Adrenal gland (tissue), 12 donors: ENCODE data around the gene SORCS3. TPM values are rescaled to one million over a fixed set of nuclear protein-coding genes. Genes with fewer than 3 reads are reported as not detected.

Experiments used
- DNase-seq, 7 donors: peaks; one replicate each; pipeline ENCODE4 v3.0.0-alpha.2; 2019 to 2020
- H3K27ac ChIP-seq, 5 donors: fragments of 200-600 bp; sonication (generic) in 4 of 5; 1 replicate in 3 of 5; 2 replicates in 2 of 5; pipeline versions ENCODE4 v1.5.1 to v1.8.0; 2016 to 2020; ENCODE audit warnings: mild to moderate bottlenecking in 1 of 5
- H3K27me3 ChIP-seq: fragments of 200-600 bp; 2 replicates; pipeline ENCODE4 v1.8.0; 2021
- H3K36me3 ChIP-seq, 2 donors: fragments of 200-600 bp; replicated peaks in 1 of 2; 1 replicate in 1 of 2; 2 replicates in 1 of 2; pipeline versions ENCODE4 v1.5.1 to v1.8.0; 2018 to 2022
- H3K4me1 ChIP-seq, 2 donors: fragments of 200-600 bp; replicated peaks in 1 of 2; 1 replicate in 1 of 2; 2 replicates in 1 of 2; pipeline versions ENCODE4 v1.5.1 to v1.8.0; 2018 to 2021
- H3K4me3 ChIP-seq, 4 donors: fragments of 200-600 bp; sonication (generic) in 3 of 4; one replicate each; pipeline ENCODE4 v1.5.1; 2016 to 2018
- H3K9me3 ChIP-seq, 3 donors: fragments of 200-600 bp; sonication (generic) in 1 of 3; replicated peaks in 1 of 3; 1 replicate in 2 of 3; 2 replicates in 1 of 3; pipeline versions ENCODE4 v1.5.1 to v1.8.0; 2016 to 2021
- CTCF ChIP-seq, 6 experiments: fragments of 450-650 bp in 4 of 6; fragments of 200-600 bp in 2 of 6; sonication (generic) in 1 of 6; IDR thresholded peaks; 1 replicate in 5 of 6; 2 replicates in 1 of 6; pipeline versions ENCODE4 v1.5.1 to v1.8.0; 2016 to 2021; ENCODE audit warnings: antibody characterized with exemption in 6 of 6, mild to moderate bottlenecking in 2 of 6, moderate library complexity in 1 of 6
- POLR2A ChIP-seq, 2 donors: fragments of 450-650 bp; IDR thresholded peaks; one replicate each; pipeline ENCODE4 v1.6.1; 2017; ENCODE audit warnings: antibody characterized with exemption in 2 of 2, mild to moderate bottlenecking in 2 of 2, moderate library complexity in 1 of 2
- WGBS, 4 donors: extraction: QIAGEN DNeasy Blood & Tissue Kit in 2 of 4; methylation state at CpG; one replicate each; pipeline versions ENCODE4 v1.1.5 to v1.1.7; 2013 to 2017; 5-methylcytosine and 5-hydroxymethylcytosine counted together
- intact Hi-C, 2 donors: fragments of 100-400 bp; cut with DNase I; formaldehyde crosslinking; loops; one replicate each; pipeline versions ENCODE4 v1.14.1 to v1.15.0; 2022 to 2023
- polyA plus RNA-seq, 3 donors: library from polyadenylated mRNA; stranded (reverse); fragments of 200-250 nt in 2 of 3; fragments of 350-450 nt in 1 of 3; fragmentation: Illumina TruSeq in 1 of 3; extraction: RNeasy Lipid Tissue Mini Kit (QIAGEN cat#74804) in 1 of 3; gene quantifications; one replicate each; pipeline ENCODE4 v1.2.3, GENCODE V29; 2013 to 2014
- total RNA-seq, 9 donors: library from RNA; depleted of rRNA in 4 of 9; stranded (reverse); fragments of >200 nt in 4 of 9; fragments of 120-200 nt in 1 of 9; fragmentation: NEBNext Ultra II Directional in 1 of 9; extraction: Animal tissue kit (Norgen Biotek cat#: 25700) in 1 of 9; gene quantifications; one replicate each; pipeline versions ENCODE4 v1.1.0 to v1.2.4, GENCODE V29; 2013 to 2023
- donor health status: healthy with polysubstance abuse.
- donor health status: Bipolar disorder and iron deficiency.
- donor health status: DM: yes; HTN: yes; CAD: no.
- donor health status: DM: no; HTN: no; CAD: no.
- donor health status: DM: no; HTN: no; CAD: no.
- donor health status: DM: yes; HTN: yes; CAD: no.

Gene SORCS3
- total and polyA plus RNA-seq, 12 donors = 0.22 to 3.4 (median 1.2) TPM; not detected in 2

- H3K27me3 ChIP-seq = no peaks in the 10 kb centered on the region
- no peak overlapping the region for H3K4me3 ChIP-seq
- no peak overlapping the region for H3K27ac ChIP-seq
- no peaks in the 10 kb centered on the region for H3K9me3 ChIP-seq
- DNase-seq = no peak
- intact Hi-C loops = no loop called here
- no peaks in the 10 kb centered on the region for H3K4me1 ChIP-seq
- no peaks in the 10 kb centered on the region for H3K36me3 ChIP-seq
- WGBS, 4 donors = 50 to 80% (median 58%) methylated on average over 1 of the region's 1 CpG
- TF ChIP-seq POLR2A (IDR thresholded peaks at IDR 0.05) = no peak
- no peak for TF ChIP-seq CTCF (IDR thresholded peaks at IDR 0.05)
Measured at GRCh38 chr10:104744052-104744451, 103.0 kb downstream of the SORCS3 start.

- WGBS, 4 donors = 55 to 68% (median 65%) methylated on average over 2 of the region's 2 CpGs
- no peak for TF ChIP-seq POLR2A (IDR thresholded peaks at IDR 0.05)
- TF ChIP-seq CTCF (IDR thresholded peaks at IDR 0.05) = no peak
- intact Hi-C loops = no loop called here
- no peaks in the 10 kb centered on the region for H3K36me3 ChIP-seq
- no peaks in the 10 kb centered on the region for H3K4me1 ChIP-seq
- no peak for DNase-seq
- no peaks in the 10 kb centered on the region for H3K9me3 ChIP-seq
- H3K4me3 ChIP-seq = no peak overlapping the region
- H3K27me3 ChIP-seq = no peaks in the 10 kb centered on the region
- no peak overlapping the region for H3K27ac ChIP-seq
Measured at GRCh38 chr10:104750291-104750690, 109.2 kb downstream of the SORCS3 start.

GRCh38 chr10:104762793-104763192 is 121.7 kb downstream of the SORCS3 start:
- intact Hi-C loops = no loop called here
- H3K9me3 ChIP-seq = no peaks in the 10 kb centered on the region
- DNase-seq = no peak
- no peak overlapping the region for H3K27ac ChIP-seq
- no peak for TF ChIP-seq POLR2A (IDR thresholded peaks at IDR 0.05)
- no peak for TF ChIP-seq CTCF (IDR thresholded peaks at IDR 0.05)
- H3K4me1 ChIP-seq = no peaks in the 10 kb centered on the region
- no peaks in the 10 kb centered on the region for H3K36me3 ChIP-seq
- no peaks in the 10 kb centered on the region for H3K27me3 ChIP-seq
- H3K4me3 ChIP-seq = no peak overlapping the region
- 67 to 76% (median 70%) methylated on average over 4 of the region's 4 CpGs for WGBS, 4 donors

- intact Hi-C loops = no loop called here
- 30 to 41% (median 34%) methylated on average over 2 of the region's 2 CpGs for WGBS, 4 donors
Measured at GRCh38 chr10:104766341-104766740, 125.3 kb downstream of the SORCS3 start.

More at GRCh38 chr10:104766341-104766740, 125.3 kb downstream of the SORCS3 start:
- Histone ChIP-seq H3K4me1 (no peaks in the 10 kb centered on the region), H3K9me3 (no peaks in the 10 kb centered on the region), H3K27me3 (no peaks in the 10 kb centered on the region), H3K36me3 (no peaks in the 10 kb centered on the region), H3K27ac (no peak overlapping the region), H3K4me3 (no peak overlapping the region)
- peak in 4 of 7 donors; percentile 9 to 25 (median 14) for DNase-seq
- TF ChIP-seq POLR2A (IDR thresholded peaks at IDR 0.05) (no peak), CTCF (IDR thresholded peaks at IDR 0.05) (no peak)
